ENCODE measurements around the gene TMEM266. TPM values are rescaled to one million over a fixed set of nuclear protein-coding genes. Genes with fewer than 3 reads are reported as not detected.

TMEM266 gene
- total RNA-seq, 2 experiments from 2014 or later, result not detected

DNA sequence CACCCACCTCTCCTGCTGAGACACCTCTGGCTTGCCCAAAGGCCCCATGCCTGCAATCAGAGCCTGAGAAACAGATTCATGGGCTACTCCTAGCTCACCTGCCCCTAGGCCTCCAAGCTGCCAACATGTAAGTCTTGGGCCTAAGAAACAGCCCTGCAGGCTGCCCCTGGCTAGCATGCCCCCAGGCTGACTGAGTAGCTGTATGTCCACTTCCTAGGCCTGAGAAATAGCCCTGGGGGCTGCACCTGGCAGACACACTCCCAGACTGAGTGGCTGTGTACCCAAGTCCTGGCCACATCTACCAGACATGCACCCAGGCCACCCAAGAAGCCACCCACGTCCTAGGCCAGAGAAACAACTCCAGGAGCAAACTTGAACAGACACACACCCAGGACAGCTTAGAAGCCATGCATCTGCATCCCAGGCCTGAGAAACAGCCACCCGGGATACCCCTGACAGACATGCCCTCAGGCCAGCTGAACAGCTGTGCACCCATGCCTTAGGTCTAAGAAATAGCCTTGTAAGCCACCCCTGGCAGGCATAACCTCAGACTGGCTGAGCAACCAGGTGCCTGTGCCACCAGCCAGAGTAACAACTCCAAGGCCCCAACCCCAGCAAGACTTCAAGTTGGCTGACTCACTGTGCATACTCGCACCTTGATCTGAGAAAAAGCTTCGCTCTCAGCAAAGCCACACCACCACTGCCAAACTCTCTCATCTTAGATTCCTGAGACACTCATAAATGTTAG lies 35.6 kb upstream of the TMEM266 start:
- no peaks in the 10 kb centered on the region for H3K4me1 ChIP-seq (ENCODE audit: insufficient read depth, low read length)
- Mint-ChIP-seq H3K4me3 (no peak overlapping the region), H3K27me3 (peaks cover 37% of the 10 kb centered on the region), H3K36me3 (ENCODE audit: low read depth) (peaks cover 6% of the 10 kb centered on the region), H3K9me3 (peaks cover 5% of the 10 kb centered on the region), H3K27ac (no peak overlapping the region), H3K4me1 (ENCODE audit: low read depth) (no peaks in the 10 kb centered on the region)
- ChIA-PET CTCF (no interaction called here), POLR2A (no interaction called here)
- peaks cover 0 to 3% of the 10 kb centered on the region in 2 experiments for H3K27me3 ChIP-seq (ENCODE audit: control insufficient read depth in 1 of 2, insufficient read depth in 2 of 2, low read length in 2 of 2)
- TF ChIP-seq, protein P1, sequence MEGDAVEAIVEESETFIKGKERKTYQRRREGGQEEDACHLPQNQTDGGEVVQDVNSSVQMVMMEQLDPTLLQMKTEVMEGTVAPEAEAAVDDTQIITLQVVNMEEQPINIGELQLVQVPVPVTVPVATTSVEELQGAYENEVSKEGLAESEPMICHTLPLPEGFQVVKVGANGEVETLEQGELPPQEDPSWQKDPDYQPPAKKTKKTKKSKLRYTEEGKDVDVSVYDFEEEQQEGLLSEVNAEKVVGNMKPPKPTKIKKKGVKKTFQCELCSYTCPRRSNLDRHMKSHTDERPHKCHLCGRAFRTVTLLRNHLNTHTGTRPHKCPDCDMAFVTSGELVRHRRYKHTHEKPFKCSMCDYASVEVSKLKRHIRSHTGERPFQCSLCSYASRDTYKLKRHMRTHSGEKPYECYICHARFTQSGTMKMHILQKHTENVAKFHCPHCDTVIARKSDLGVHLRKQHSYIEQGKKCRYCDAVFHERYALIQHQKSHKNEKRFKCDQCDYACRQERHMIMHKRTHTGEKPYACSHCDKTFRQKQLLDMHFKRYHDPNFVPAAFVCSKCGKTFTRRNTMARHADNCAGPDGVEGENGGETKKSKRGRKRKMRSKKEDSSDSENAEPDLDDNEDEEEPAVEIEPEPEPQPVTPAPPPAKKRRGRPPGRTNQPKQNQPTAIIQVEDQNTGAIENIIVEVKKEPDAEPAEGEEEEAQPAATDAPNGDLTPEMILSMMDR (IDR thresholded peaks at IDR 0.05), result no peak
- no peak for DNase-seq
- no peak overlapping the region for H3K27ac ChIP-seq (ENCODE audit: low read depth in 1 of 2, low read length in 2 of 2)
- H3K36me3 ChIP-seq (ENCODE audit: insufficient read depth, low read length), result no peaks in the 10 kb centered on the region
- H3K9me3 ChIP-seq (ENCODE audit: control insufficient read depth in 1 of 2, insufficient read depth in 1 of 2, low read length in 2 of 2), result peaks cover 12 to 24% of the 10 kb centered on the region in 2 experiments
- H3K4me3 ChIP-seq (ENCODE audit: low read length), result no peak overlapping the region
- no peak for ATAC-seq (ENCODE audit: poor library complexity)
- intact Hi-C loops (cut with DNase I, micrococcal nuclease), result no loop called here

DNA sequence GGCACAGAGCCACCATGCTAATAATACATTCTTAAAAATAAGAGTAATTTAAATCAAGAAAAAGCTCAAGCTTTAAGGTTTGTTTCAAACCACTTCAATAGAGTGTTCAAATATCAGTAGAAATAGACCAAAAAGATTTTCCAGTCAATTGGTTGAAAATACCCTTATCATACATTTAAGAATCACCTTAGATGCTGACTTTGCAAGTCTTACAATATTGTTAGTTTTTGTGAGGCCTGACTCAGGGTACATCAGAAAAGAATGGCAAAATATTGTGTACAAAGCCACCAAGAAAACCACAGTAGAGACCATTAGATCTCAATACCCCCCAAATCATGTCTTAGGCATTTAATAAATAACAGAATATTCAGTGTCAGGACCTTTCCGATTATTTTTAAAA lies 27.7 kb upstream of the TMEM266 start:
- no peaks in the 10 kb centered on the region for H3K9me3 ChIP-seq (ENCODE audit: control insufficient read depth in 1 of 2, insufficient read depth in 1 of 2, low read length in 2 of 2)
- Mint-ChIP-seq H3K4me3 (no peak overlapping the region), H3K9me3 (no peaks in the 10 kb centered on the region), H3K36me3 (ENCODE audit: low read depth) (no peaks in the 10 kb centered on the region), H3K27ac (no peak overlapping the region), H3K4me1 (ENCODE audit: low read depth) (no peaks in the 10 kb centered on the region), H3K27me3 (peaks cover 13% of the 10 kb centered on the region)
- H3K27ac ChIP-seq (ENCODE audit: low read depth in 1 of 2, low read length in 2 of 2), result no peak overlapping the region
- POLR2A ChIA-PET, result no interaction called here
- TF ChIP-seq, protein P1 (IDR thresholded peaks at IDR 0.05), result no peak
- H3K4me1 ChIP-seq (ENCODE audit: insufficient read depth, low read length), result no peaks in the 10 kb centered on the region
- no peaks in the 10 kb centered on the region for H3K36me3 ChIP-seq (ENCODE audit: insufficient read depth, low read length)
- no peak overlapping the region for H3K4me3 ChIP-seq (ENCODE audit: low read length)
- ATAC-seq (ENCODE audit: poor library complexity) (no peak), DNase-seq (no peak)
- H3K27me3 ChIP-seq (ENCODE audit: control insufficient read depth in 1 of 2, insufficient read depth in 2 of 2, low read length in 2 of 2), result no peaks in the 10 kb centered on the region
- intact Hi-C loops (cut with DNase I, micrococcal nuclease), result no loop called here
- CTCF ChIA-PET, result interaction anchor here (0.9 kb wide), 1 partner anchor 9 kb away, joined by 4 read pairs; no protein-coding TSS in a partner anchor

DNA sequence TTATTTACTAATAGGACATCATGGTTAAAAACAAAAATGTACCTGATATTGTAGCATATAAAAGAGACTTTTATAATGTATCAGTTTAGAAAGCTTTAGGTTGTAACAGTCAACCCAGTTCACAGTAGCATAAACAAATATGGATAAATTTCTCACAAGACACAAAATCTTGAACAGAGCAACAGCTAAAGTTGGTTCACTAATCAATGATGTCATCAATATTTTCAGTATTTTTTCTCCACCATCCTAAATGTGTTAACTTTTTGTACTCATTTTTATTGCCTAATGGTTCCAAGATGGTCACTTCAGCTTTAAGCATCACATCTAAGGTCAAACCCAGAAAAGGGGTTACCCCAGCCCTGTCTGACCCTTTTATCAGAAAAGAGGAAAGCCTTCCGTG lies 26.3 kb upstream of the TMEM266 start:
- Histone ChIP-seq H3K4me3 (ENCODE audit: low read length) (no peak overlapping the region), H3K27ac (ENCODE audit: low read depth in 1 of 2, low read length in 2 of 2) (no peak overlapping the region), H3K4me1 (ENCODE audit: insufficient read depth, low read length) (no peaks in the 10 kb centered on the region), H3K9me3 (ENCODE audit: control insufficient read depth in 1 of 2, insufficient read depth in 1 of 2, low read length in 2 of 2) (peaks cover 0 to 4% of the 10 kb centered on the region in 2 experiments), H3K36me3 (ENCODE audit: insufficient read depth, low read length) (no peaks in the 10 kb centered on the region), H3K27me3 (ENCODE audit: control insufficient read depth in 1 of 2, insufficient read depth in 2 of 2, low read length in 2 of 2) (peaks cover 0 to 9% of the 10 kb centered on the region in 2 experiments)
- no peak for DNase-seq
- ATAC-seq (ENCODE audit: poor library complexity), result no peak
- TF ChIP-seq, protein P1 (IDR thresholded peaks at IDR 0.05), result no peak
- Mint-ChIP-seq H3K27me3 (peaks cover 13% of the 10 kb centered on the region), H3K9me3 (no peaks in the 10 kb centered on the region), H3K4me3 (no peak overlapping the region), H3K27ac (no peak overlapping the region), H3K4me1 (ENCODE audit: low read depth) (no peaks in the 10 kb centered on the region), H3K36me3 (ENCODE audit: low read depth) (no peaks in the 10 kb centered on the region)
- intact Hi-C loops (cut with DNase I, micrococcal nuclease), result no loop called here
- ChIA-PET CTCF (no interaction called here), POLR2A (no interaction called here)

All from CD4-positive, alpha-beta T cell (primary cell).